T-helper 17 cell (primary cell): ENCODE data around the gene MCM3AP. TPM values are rescaled to one million over a fixed set of nuclear protein-coding genes. Genes with fewer than 3 reads are reported as not detected.

ENCODE experiments used
- ATAC-seq: fragments of 150-1000 bp; cut with Tn5 transposase; 2 replicates; pipeline ENCODE4 v1.10.0; 2021; ENCODE audit warnings: mild to moderate bottlenecking, moderate library complexity
- DNase-seq, 3 donors: peaks; one replicate each; pipeline versions ENCODE4 v3.0.0 to v3.0.0-alpha.2; 2020 to 2021
- H3K9me3 ChIP-seq: one replicate; pipeline ENCODE4 v1.7.0; 2013; ENCODE audit warnings: low read length, mild to moderate bottlenecking; ENCODE audit not compliant: control insufficient read depth, poor library complexity, severe bottlenecking
- H3K27ac Mint-ChIP-seq: one replicate; pipeline ENCODE4 v1.8.0; 2022; ENCODE audit warnings: mild to moderate bottlenecking, moderate library complexity, mixed read lengths
- H3K27me3 Mint-ChIP-seq: one replicate; pipeline ENCODE4 v1.8.0; 2022; ENCODE audit warnings: mixed read lengths
- H3K36me3 Mint-ChIP-seq: one replicate; pipeline ENCODE4 v1.8.0; 2022; ENCODE audit warnings: low read depth, mixed read lengths
- H3K4me1 Mint-ChIP-seq: one replicate; pipeline ENCODE4 v1.8.0; 2022; ENCODE audit warnings: mild to moderate bottlenecking, mixed read lengths
- H3K4me3 Mint-ChIP-seq: one replicate; pipeline ENCODE4 v1.8.0; 2022; ENCODE audit warnings: mild to moderate bottlenecking, moderate library complexity, mixed read lengths
- total RNA-seq, 4 donors: library from RNA in 2 of 4; stranded (reverse) in 2 of 4; gene quantifications; one replicate each; pipeline ENCODE4 v1.2.3 and lab custom pipeline; 2022 to 2026

The MCM3AP gene
- total RNA-seq (100 to 1,000 TPM; 114 to 120 TPM), total RNA-seq (lab: John Stamatoyannopoulos, UW) (185 to 218 reads per million in 2 donors)

DNA sequence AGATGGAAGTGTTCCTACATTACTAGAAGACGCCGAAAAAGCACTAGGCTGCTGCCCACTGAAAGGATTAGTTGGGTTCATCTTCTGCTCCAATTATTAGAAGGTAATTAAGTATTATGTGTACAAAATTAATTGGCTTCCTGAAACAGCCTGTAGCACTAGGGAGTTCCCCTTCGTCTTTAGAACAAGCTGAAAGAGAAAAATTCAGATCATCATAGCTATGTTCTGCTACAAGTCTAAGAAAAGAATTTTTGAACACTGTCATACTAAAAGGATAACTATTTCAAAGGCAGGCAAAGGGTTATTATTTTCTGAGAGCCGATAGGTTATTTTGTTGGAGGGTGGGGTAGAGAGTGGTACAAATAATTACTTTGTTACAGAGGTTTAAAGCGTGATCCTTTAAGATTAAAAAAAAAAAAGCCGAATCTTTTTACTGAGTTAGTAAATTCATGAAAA lies at the start of gene MCM3AP:
Gene MCM3AP (minus strand): TSS at position 406 of the 456 bp plus-strand sequence. CDS start 325 bp downstream, at position 81.
- Mint-ChIP-seq H3K36me3 (peaks cover 6% of the 10 kb centered on the region), H3K27me3 (no peaks in the 10 kb centered on the region), H3K27ac (peak within 1 kb of the TSS; percentile 98), H3K4me3 (peak within 1 kb of the TSS; percentile 100), H3K4me1 (peaks cover 37% of the 10 kb centered on the region)
- H3K9me3 ChIP-seq: no peaks in the 10 kb centered on the region
- DNase-seq (no peak), ATAC-seq (no peak)

DNA sequence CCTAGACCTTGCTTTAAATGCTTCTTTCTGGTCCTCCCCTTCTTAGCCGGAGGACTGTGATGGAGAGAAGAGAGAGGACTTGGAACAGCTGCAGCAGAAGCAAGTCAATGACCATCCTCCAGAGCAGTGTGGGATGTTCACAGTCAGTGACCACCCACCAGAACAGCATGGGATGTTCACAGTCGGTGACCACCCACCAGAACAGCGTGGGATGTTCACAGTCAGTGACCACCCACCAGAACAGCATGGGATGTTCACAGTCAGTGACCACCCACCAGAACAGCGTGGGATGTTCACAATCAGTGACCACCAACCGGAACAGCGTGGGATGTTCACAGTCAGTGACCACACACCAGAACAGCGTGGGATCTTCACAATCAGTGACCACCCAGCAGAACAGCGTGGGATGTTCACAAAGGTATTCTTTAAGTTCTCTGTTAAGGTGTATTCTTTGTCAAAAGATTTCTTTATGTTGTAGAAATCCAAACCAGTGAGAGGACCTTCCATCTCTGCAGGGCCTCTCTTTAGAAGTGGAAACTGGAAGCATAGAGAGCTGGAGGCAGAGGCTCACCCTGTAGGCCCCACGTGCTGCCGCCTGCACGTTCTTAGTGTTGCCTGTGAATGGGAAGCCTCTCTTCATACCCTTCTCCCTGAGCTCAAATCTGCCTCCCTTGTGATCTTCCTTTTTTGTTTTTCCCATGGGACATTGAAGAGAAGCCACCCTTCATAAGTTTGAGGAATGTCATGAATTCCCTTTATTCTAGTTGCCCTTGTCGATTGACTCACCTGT lies 49.1 kb upstream of the MCM3AP start:
- Mint-ChIP-seq H3K27ac (no peak overlapping the region), H3K4me3 (no peak overlapping the region), H3K27me3 (no peaks in the 10 kb centered on the region), H3K4me1 (peaks cover 3% of the 10 kb centered on the region), H3K36me3 (peaks cover 13% of the 10 kb centered on the region)
- no peak for DNase-seq
- ATAC-seq: no peak
- H3K9me3 ChIP-seq: no peaks in the 10 kb centered on the region

DNA sequence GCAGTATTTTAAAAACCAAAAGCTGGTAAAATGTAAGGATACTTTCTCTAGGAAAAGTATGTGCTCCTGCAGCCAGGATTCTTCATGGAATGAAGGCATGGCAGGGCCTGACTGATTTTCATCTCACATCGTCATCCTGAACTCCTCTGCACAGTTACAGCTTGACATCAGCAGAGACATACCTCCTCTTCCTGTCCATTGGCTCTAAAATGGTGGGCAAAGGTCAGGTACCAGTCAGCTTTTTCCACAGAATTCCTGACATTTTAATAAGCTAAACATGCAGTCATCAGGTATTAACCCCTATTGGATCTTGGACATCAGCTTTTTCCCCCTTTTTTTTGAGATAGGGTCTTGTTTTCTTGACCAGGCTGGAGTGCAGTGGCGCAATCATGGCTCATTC lies 44.4 kb upstream of the MCM3AP start:
- no peaks in the 10 kb centered on the region for H3K27me3 Mint-ChIP-seq
- H3K36me3 Mint-ChIP-seq: peaks cover 3% of the 10 kb centered on the region
- H3K9me3 ChIP-seq: no peaks in the 10 kb centered on the region
- no peak overlapping the region for H3K4me3 Mint-ChIP-seq
- no peak for ATAC-seq
- peaks cover 15% of the 10 kb centered on the region for H3K4me1 Mint-ChIP-seq
- DNase-seq: no peak
- no peak overlapping the region for H3K27ac Mint-ChIP-seq

DNA sequence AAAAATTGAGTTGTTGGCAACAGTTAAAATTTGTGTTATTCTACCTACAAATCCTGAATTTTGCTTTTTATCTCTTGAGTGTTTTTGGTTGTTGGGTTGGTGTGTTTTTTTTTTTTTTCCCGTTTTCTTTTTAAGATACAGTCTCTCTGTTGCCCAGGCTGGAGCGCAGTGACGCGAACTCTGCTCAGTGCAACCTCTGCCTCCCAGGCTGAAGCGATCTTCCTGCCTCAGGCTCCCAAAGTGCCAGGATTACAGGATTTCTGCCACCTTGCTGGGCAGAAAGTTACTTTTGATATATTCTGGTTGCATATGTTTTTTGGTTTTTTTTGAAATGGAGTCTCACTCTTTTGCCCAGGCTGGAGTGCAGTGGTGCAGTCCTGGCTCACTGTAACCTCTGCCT lies 42.7 kb upstream of the MCM3AP start:
- DNase-seq: no peak
- peaks cover 6% of the 10 kb centered on the region for H3K36me3 Mint-ChIP-seq
- H3K4me1 Mint-ChIP-seq: peaks cover 15% of the 10 kb centered on the region
- no peak overlapping the region for H3K27ac Mint-ChIP-seq
- no peak for ATAC-seq
- H3K4me3 Mint-ChIP-seq: no peak overlapping the region
- H3K9me3 ChIP-seq: no peaks in the 10 kb centered on the region
- no peaks in the 10 kb centered on the region for H3K27me3 Mint-ChIP-seq

DNA sequence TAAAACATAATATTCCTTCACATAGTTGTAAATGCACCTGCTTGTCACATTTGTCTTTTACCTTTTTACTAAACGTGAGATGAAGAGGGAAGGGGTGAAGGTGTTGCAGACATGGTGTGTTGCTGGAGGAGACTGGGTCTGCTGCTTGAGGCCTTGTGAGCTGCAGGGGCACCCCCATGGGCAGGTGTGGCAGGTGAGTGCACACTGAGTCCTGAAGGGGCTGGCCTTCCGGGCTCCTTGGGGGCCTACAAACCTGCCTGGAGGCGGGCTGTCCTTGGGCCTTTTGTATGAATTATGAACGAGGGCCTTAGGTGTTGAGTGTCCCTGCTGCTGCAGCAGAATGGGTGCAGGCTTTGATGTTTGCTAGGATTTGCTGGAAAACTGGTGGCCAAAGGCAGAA lies 42.3 kb upstream of the MCM3AP start:
- H3K9me3 ChIP-seq: no peaks in the 10 kb centered on the region
- H3K27me3 Mint-ChIP-seq: no peaks in the 10 kb centered on the region
- no peak for DNase-seq
- no peak for ATAC-seq
- no peak overlapping the region for H3K4me3 Mint-ChIP-seq
- peaks cover 6% of the 10 kb centered on the region for H3K36me3 Mint-ChIP-seq
- H3K4me1 Mint-ChIP-seq: peaks cover 16% of the 10 kb centered on the region
- H3K27ac Mint-ChIP-seq: no peak overlapping the region

DNA sequence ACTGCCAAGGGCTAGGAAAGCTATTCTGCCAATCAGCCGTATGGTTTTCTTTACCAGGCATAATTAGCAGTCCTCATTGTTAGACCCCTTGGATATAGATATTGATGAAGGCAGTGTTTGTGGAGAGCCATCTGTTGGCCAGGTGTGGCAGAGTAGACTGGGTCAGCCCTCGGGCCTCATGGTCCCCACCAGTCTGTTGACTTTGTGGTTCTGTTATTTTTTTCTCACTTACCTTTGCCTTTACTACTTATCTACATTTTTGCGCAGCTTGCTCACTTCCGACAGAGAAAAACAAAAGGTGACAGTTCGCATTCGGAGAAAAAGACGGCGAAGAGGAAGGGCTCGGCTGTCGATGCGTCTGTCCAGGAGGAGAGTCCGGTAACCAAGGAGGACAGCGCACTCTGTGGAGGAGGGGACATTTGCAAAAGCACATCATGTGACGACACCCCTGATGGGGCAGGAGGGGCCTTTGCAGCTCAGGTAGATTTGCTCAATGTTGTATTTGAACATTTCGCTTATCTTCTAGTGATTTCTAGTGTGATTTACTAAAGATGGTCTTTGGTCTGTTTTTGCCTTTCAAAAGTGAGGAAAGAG lies 40.8 kb upstream of the MCM3AP start:
- no peaks in the 10 kb centered on the region for H3K9me3 ChIP-seq
- no peaks in the 10 kb centered on the region for H3K27me3 Mint-ChIP-seq
- peak overlapping the region; percentile 80 for H3K27ac Mint-ChIP-seq
- peak overlapping the region; percentile 21 for H3K4me3 Mint-ChIP-seq
- DNase-seq (no peak), ATAC-seq (no peak)
- peaks cover 6% of the 10 kb centered on the region for H3K36me3 Mint-ChIP-seq
- peaks cover 22% of the 10 kb centered on the region for H3K4me1 Mint-ChIP-seq

DNA sequence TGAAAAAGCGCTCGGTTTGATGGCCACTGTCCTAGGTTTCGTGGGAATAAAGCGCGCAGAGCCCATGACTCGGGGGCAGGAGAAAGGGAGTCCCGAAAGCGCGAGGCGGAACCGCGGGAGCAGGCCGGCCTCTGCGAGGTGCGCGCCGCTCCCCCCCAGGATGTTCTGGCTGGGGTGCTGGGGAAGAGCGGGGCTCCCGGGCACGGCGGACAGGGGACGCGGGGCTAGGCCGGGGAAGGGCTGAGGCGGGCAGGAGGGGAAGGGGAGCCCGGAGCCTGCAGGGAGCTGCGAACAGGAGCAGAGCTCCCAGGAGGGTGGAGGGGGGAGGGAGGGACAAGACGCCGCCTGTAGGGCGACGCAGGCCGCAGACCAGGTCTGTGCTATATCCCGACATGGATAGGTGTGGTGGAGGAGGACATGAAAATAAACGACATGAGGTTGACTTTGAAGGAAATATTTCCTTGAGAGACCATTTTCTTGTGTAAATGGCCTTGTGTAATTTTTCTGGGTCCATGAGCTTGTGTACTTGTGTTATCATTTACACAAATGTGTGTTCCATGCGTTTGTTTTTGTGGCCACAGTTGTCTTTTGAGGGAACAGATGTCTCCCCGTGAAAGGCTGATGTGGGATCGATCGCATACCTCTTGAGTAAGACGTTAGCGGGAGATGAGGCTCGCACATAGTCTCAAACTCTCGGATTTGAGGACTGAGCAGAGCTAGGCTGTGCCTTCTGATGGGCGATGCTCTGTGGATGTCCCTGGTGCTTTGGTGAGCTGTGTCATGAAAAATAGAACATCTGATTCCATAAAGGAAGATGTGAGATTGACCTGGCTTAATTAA lies 39.9 kb upstream of the MCM3AP start:
- no peak for ATAC-seq
- H3K27ac Mint-ChIP-seq: peak overlapping the region; percentile 80
- peak overlapping the region; percentile 87 for H3K4me3 Mint-ChIP-seq
- H3K27me3 Mint-ChIP-seq: no peaks in the 10 kb centered on the region
- DNase-seq: peak; percentile 14 to 24 (median 17)
- no peaks in the 10 kb centered on the region for H3K9me3 ChIP-seq
- peaks cover 21% of the 10 kb centered on the region for H3K4me1 Mint-ChIP-seq
- peaks cover 2% of the 10 kb centered on the region for H3K36me3 Mint-ChIP-seq

DNA sequence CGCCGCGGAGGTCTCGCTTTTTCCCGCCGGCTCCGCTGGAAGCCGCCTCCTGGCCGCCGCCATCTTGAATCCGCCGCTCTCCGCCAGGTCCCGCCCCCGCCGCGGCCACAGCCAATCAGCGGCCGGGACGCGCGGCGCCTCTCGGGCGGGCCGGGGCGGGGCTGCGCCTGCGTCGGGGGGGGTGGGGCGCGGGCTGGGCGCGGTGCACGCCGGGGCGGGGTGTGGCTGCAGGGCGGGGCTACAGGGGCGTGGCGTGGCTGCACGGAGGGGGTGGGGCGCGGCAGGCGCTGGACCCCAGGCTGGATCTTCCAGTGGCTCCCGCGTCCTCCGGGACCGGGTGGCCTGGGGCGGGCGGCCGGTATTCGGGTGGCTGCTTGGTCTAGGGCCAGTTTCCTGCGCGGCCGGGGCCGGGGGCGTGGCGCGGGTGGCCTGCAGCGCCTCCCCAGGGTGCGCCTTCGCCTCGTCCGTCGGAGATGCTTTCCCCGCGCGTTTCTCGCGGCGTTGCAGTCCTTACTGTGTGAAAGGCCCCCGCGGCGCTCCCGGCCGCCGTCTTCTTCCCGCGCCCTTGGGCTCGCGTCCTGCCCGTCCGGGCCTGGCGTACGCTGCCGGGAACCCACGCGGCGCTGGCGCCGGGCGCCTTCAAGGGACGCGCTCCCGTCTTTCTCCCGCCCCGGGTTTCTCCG lies 39.1 kb upstream of the MCM3AP start:
- Mint-ChIP-seq H3K4me3 (peak overlapping the region; percentile 98), H3K27ac (peak overlapping the region; percentile 89), H3K27me3 (no peaks in the 10 kb centered on the region), H3K4me1 (peaks cover 21% of the 10 kb centered on the region), H3K36me3 (peaks cover 2% of the 10 kb centered on the region)
- peak; percentile 81 for ATAC-seq
- peak; percentile 86 to 95 (median 87) for DNase-seq
- H3K9me3 ChIP-seq: no peaks in the 10 kb centered on the region

DNA sequence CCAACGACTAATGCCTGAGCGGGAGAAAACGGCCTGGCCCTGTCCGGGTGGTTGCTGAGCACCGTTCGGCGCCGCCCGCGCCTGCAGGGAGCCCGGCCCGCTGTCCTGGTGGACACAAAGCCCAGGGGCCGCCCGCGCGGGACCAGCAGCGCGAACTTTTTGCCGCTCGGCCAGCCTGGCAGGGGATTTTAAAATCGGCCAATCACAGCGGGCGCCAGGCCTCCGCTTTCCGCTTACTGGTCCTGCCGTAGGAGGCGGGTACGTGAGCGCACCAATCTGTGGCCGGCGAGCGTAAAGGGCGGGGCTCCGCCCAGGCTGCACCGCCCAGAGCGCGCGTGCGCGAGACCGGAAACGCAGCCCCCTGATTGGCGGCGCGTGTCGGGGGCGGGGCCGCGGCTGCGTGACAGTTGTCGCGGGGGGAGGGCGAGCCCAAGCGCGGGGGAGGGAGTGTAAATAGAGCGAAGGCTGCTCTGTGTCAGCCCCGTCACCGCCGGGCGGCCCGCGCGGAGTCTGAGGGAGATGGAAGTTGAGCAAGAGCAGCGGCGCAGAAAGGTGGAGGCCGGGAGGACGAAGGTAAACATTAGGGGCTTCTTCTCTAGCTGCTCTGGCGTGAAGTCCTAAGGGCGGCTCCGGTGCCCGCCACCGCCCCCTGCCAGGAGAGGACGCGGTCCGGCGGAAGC lies 38.4 kb upstream of the MCM3AP start, which contains the start of the genes C21orf58 and PCNT:
Gene C21orf58 (minus strand): TSS at position 161 of the 680 bp plus-strand sequence. CDS start 1,132 bp downstream, outside the sequence.
Gene PCNT (plus strand): TSS at position 447 of the 680 bp plus-strand sequence. CDS start 73 bp downstream, at position 520.
- Mint-ChIP-seq H3K4me3 (peak within 1 kb of the TSS; percentile 98), H3K27ac (peak within 1 kb of the TSS; percentile 89), H3K4me1 (peaks cover 21% of the 10 kb centered on the region), H3K36me3 (peaks cover 2% of the 10 kb centered on the region), H3K27me3 (no peaks in the 10 kb centered on the region)
- DNase-seq: peak; percentile 97 to 99 (median 98)
- peak; percentile 84 for ATAC-seq
- H3K9me3 ChIP-seq: no peaks in the 10 kb centered on the region

DNA sequence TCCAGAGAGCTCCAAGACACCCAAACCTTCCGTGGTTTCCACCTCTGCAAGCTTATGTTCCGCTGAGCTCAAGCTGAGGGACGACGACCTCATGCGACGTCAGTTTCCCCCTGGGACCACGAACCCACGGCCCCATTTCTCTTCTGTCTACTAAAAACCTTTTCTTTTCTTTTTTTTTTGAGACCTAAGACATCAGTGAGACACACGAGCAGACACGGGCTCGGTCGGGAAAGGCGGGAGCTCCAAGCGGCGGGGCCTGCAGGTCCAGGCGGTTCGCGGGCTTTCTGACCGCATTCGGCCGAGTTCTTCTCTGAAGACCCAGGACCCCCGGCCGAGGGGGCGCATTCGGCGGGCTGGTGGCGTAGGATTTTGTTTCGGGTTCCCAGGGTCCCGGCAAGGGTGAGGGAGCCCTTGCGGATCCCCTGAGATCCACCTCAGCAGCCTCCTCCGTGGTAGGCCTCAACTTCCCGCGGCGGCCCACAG lies 37.9 kb upstream of the MCM3AP start:
- Mint-ChIP-seq H3K36me3 (peaks cover 2% of the 10 kb centered on the region), H3K4me3 (peak overlapping the region; percentile 98), H3K27ac (peak overlapping the region; percentile 89), H3K27me3 (no peaks in the 10 kb centered on the region), H3K4me1 (peaks cover 21% of the 10 kb centered on the region)
- ATAC-seq (peak; percentile 1), DNase-seq (no peak)
- H3K9me3 ChIP-seq: no peaks in the 10 kb centered on the region

DNA sequence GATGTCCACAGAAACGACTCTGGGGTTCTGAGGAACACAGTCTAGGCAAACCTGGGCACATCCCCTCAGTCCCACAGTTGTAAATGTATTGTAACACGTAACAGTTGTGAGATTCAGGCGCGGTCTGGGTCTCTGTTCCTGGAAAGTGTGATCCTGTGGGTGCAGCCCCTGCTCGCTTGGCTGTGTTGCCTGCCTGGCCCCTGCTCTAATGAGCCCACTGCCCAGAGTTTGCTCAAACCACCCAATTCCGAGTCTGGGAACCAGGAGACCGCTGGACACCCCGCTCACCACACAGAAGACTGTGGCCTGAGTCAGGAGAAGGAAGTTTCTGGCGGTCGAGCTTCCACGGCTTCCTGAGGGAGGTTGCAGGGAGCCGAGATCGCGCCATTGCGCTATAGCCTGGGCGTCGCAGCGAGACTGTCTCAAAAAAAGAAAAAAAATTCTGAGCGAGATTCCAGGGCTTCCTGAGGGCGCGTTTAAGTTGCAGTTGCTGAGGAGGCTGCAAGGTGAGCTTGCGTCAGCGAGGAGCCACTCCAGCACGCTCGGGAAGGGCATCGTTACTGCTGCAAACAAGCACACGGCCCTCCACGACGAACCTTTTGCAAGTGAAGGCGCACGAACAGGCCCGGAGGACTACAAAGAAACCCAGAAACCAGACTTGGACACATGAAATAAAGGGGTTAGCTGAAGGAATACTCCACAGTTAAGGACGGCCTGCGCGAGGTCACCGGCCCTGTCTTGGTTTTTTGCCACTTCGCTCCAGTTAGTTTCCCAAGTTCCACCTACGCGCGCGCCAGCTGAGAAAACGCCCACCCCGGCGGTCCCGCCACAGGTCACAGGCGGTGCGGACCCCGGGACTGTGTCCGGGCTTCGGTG lies 37.2 kb upstream of the MCM3AP start:
- no peak for ATAC-seq
- H3K36me3 Mint-ChIP-seq: peaks cover 2% of the 10 kb centered on the region
- H3K27ac Mint-ChIP-seq: peak overlapping the region; percentile 89
- DNase-seq: no peak
- H3K9me3 ChIP-seq: no peaks in the 10 kb centered on the region
- H3K27me3 Mint-ChIP-seq: no peaks in the 10 kb centered on the region
- peak overlapping the region; percentile 98 for H3K4me3 Mint-ChIP-seq
- peaks cover 21% of the 10 kb centered on the region for H3K4me1 Mint-ChIP-seq
